ENCODE results near the gene TRABD.
"Not testable (repeated sequence)": the region's sequence is repeated elsewhere in the genome, so short reads cannot be mapped to it uniquely, and the experiment has no call there.

Gene TRABD

GRCh38 chr22:50185375-50186087 is at the start of gene TRABD:
TSS of gene TRABD (plus strand) at chr22:50185913. CDS start at chr22:50193061, 7,148 bp downstream.
- peak; percentile 84 for DNase-seq

GRCh38 chr22:50136581-50137015 is 49.1 kb upstream of the TRABD start:
- no peak for DNase-seq

GRCh38 chr22:50137277-50137676 is 48.4 kb upstream of the TRABD start:
- not testable (repeated sequence) for DNase-seq

- no peak for DNase-seq
Measured at GRCh38 chr22:50138041-50138440, 47.7 kb upstream of the TRABD start.

- no peak for DNase-seq
Measured at GRCh38 chr22:50138988-50139387, 46.7 kb upstream of the TRABD start.

GRCh38 chr22:50139843-50140415 is 45.8 kb upstream of the TRABD start:
- DNase-seq = no peak

GRCh38 chr22:50140615-50141014 is 45.1 kb upstream of the TRABD start:
- DNase-seq = no peak

- no peak for DNase-seq
Measured at GRCh38 chr22:50141462-50141861, 44.3 kb upstream of the TRABD start.

GRCh38 chr22:50141891-50142363 is 43.8 kb upstream of the TRABD start:
- DNase-seq = no peak

- DNase-seq = no peak
Measured at GRCh38 chr22:50143096-50143495, 42.6 kb upstream of the TRABD start.

GRCh38 chr22:50144005-50144614 is 41.6 kb upstream of the TRABD start:
- DNase-seq = no peak

GRCh38 chr22:50145721-50146438 is 39.8 kb upstream of the TRABD start:
- no peak for DNase-seq

- DNase-seq = no peak
Measured at GRCh38 chr22:50146439-50147238, 39.1 kb upstream of the TRABD start.

- DNase-seq = not testable (repeated sequence)
Measured at GRCh38 chr22:50147258-50148165, 38.2 kb upstream of the TRABD start.

- DNase-seq = no peak
Measured at GRCh38 chr22:50148166-50148500, 37.6 kb upstream of the TRABD start.

- peak; percentile 73 for DNase-seq
Measured at GRCh38 chr22:50148991-50149721, 36.6 kb upstream of the TRABD start.

- no peak for DNase-seq
Measured at GRCh38 chr22:50150161-50151129, 35.3 kb upstream of the TRABD start.

GRCh38 chr22:50151571-50152537 is 33.9 kb upstream of the TRABD start:
- no peak for DNase-seq
